HepG2 (cell line): Measurements from ENCODE around the gene C16orf95. TPM values are rescaled to one million over a fixed set of nuclear protein-coding genes. Genes with fewer than 3 reads are reported as not detected.
A peak's percentile ranks its signal among the peaks of the same experiment; 100 is the strongest.

Experiments
- ATF7 ChIP-seq, 2 experiments: fragments of 450-650 bp in 1 of 2; sonication (generic) in 1 of 2; formaldehyde crosslinking in 1 of 2; IDR thresholded peaks; 2 replicates each; pipeline versions ENCODE4 v1.4.0 to v1.6.1; 2016 to 2020; ENCODE audit warnings: antibody characterized with exemption in 1 of 2, mild to moderate bottlenecking in 1 of 2, missing genetic modification reagents in 1 of 2
- ELF1 ChIP-seq: sonication (generic); formaldehyde crosslinking; IDR thresholded peaks from 2 replicates; pipeline ENCODE4 v1.4.0; 2020; ENCODE audit warnings: missing genetic modification reagents
- FOXC1 ChIP-seq: sonication (generic); formaldehyde crosslinking; IDR thresholded peaks from 2 replicates; pipeline ENCODE4 v1.8.0; 2022; ENCODE audit warnings: mild to moderate bottlenecking, missing genetic modification reagents, borderline replicate concordance
- GLI4 ChIP-seq: sonication (generic); formaldehyde crosslinking; IDR thresholded peaks from 2 replicates; pipeline ENCODE4 v1.5.1; 2020; ENCODE audit warnings: missing genetic modification reagents, mild to moderate bottlenecking, moderate library complexity, borderline replicate concordance
- GZF1 ChIP-seq: sonication (generic); formaldehyde crosslinking; IDR thresholded peaks from 2 replicates; pipeline ENCODE4 v1.5.1; 2020; ENCODE audit warnings: mild to moderate bottlenecking, missing genetic modification reagents
- KDM5B ChIP-seq: sonication (generic); formaldehyde crosslinking; IDR thresholded peaks from 2 replicates; pipeline ENCODE4 v1.4.0; 2020; ENCODE audit warnings: missing genetic modification reagents, mild to moderate bottlenecking, borderline replicate concordance
- NR2F2 ChIP-seq: IDR thresholded peaks from 2 replicates; pipeline ENCODE4 v1.6.1; 2012; ENCODE audit warnings: low read depth, inconsistent platforms, borderline replicate concordance
- POLR2AphosphoS5 ChIP-seq: IDR thresholded peaks from 2 replicates; pipeline ENCODE4 v1.6.1; 2012; ENCODE audit warnings: low read depth, low read length
- RBM22 ChIP-seq: fragments of 200-400 bp; formaldehyde crosslinking; optimal IDR thresholded peaks from 2 replicates; pipeline ENCODE3; 2017; ENCODE audit warnings: mild to moderate bottlenecking, low read length, moderate library complexity
- SRSF1 ChIP-seq: fragments of 200-400 bp; formaldehyde crosslinking; optimal IDR thresholded peaks from 2 replicates; pipeline ENCODE3; 2017; ENCODE audit warnings: mild to moderate bottlenecking, low read depth, low read length, moderate library complexity
- TAF1 ChIP-seq: sonication (generic); formaldehyde crosslinking; IDR thresholded peaks from 2 replicates; pipeline ENCODE4 v1.4.0; 2020; ENCODE audit warnings: missing genetic modification reagents
- ZFP62 ChIP-seq: sonication (generic); formaldehyde crosslinking; IDR thresholded peaks from 2 replicates; pipeline ENCODE4 v1.4.0; 2020; ENCODE audit warnings: missing genetic modification reagents
- ZNF10 ChIP-seq: sonication (generic); formaldehyde crosslinking; IDR thresholded peaks from 2 replicates; pipeline ENCODE4 v1.4.0; 2020; ENCODE audit warnings: mild to moderate bottlenecking, low read depth, missing genetic modification reagents, borderline replicate concordance
- ZNF180 ChIP-seq: sonication (generic); formaldehyde crosslinking; IDR thresholded peaks from 2 replicates; pipeline ENCODE4 v1.4.0; 2020; ENCODE audit warnings: low read depth, missing genetic modification reagents, borderline replicate concordance
- ZNF225 ChIP-seq: sonication (generic); formaldehyde crosslinking; IDR thresholded peaks from 2 replicates; pipeline ENCODE4 v1.4.0; 2020; ENCODE audit warnings: mild to moderate bottlenecking, missing genetic modification reagents
- ZNF253 ChIP-seq: sonication (generic); formaldehyde crosslinking; IDR thresholded peaks from 2 replicates; pipeline ENCODE4 v1.8.0; 2022; ENCODE audit warnings: mild to moderate bottlenecking, missing genetic modification reagents, borderline replicate concordance
- ZNF407 ChIP-seq: sonication (generic); formaldehyde crosslinking; IDR thresholded peaks from one replicate; pipeline ENCODE4 v1.5.1; 2020; ENCODE audit warnings: mild to moderate bottlenecking, missing genetic modification reagents; ENCODE audit errors: not compliant biosample characterization
- ZNF782 ChIP-seq: sonication (generic); formaldehyde crosslinking; IDR thresholded peaks from 2 replicates; pipeline ENCODE4 v1.4.0; 2020; ENCODE audit warnings: missing genetic modification reagents, mild to moderate bottlenecking, borderline replicate concordance
- polyA plus RNA-seq, 8 experiments: library from polyadenylated mRNA; depleted of rRNA in 3 of 8; stranded (reverse) in 7 of 8; unstranded in 1 of 8; fragments of >200 nt; fragmentation: Illumina TruSeq in 4 of 8; extraction: Trizol in 4 of 8; gene quantifications; 2 replicates each; pipeline versions ENCODE4 v1.2.1 to v1.2.3, GENCODE V29; 2011 to 2016; ENCODE audit warnings: low read depth in 4 of 8, missing spikeins in 1 of 8, mixed read lengths in 1 of 8; ENCODE audit not compliant: insufficient read depth in 1 of 8
- total RNA-seq, 5 experiments: library from RNA; depleted of rRNA; stranded (reverse); fragments of >200 nt; fragmentation: Illumina TruSeq; extraction: Trizol; gene quantifications; 2 replicates each; pipeline ENCODE4 v1.2.3, GENCODE V29; 2016; ENCODE audit warnings: low read depth in 1 of 5
- TF ChIP-seq, protein P1 (sequence below): sonication (generic); formaldehyde crosslinking; IDR thresholded peaks from 2 replicates; pipeline ENCODE4 v1.4.0; 2020; ENCODE audit warnings: mild to moderate bottlenecking, missing genetic modification reagents

The C16orf95 gene
- total and polyA plus RNA-seq, 2 of the 13 experiments (the other 11 are each of a cell fraction or from before 2014, with no cell fraction given): 2.8 to 8.6 TPM

- TF ChIP-seq POLR2AphosphoS5 (0 out of 2 replicates have a peak, but pooled peaks have one; percentile 19), ATF7 (IDR thresholded peaks at IDR 0.05) (no peak), ATF7 (CRISPR knock-in tag; IDR thresholded peaks at IDR 0.05) (no peak), ZNF407 (CRISPR knock-in tag) (no peak), NR2F2 (no peak), ZNF253 (CRISPR knock-in tag) (no peak), GLI4 (CRISPR knock-in tag) (no peak), ZNF782 (CRISPR knock-in tag) (no peak), KDM5B (CRISPR knock-in tag) (0 out of 2 replicates have a peak, but pooled peaks have one; percentile 38), GZF1 (CRISPR knock-in tag) (no peak), RBM22 (peak; percentile 7), ZFP62 (CRISPR knock-in tag) (no peak), ELF1 (CRISPR knock-in tag) (no peak), TAF1 (CRISPR knock-in tag) (no peak), SRSF1 (no peak), ZNF225 (no peak), FOXC1 (CRISPR knock-in tag) (0 out of 2 replicates have a peak, but pooled peaks have one; percentile 16), ZNF180 (CRISPR knock-in tag) (no peak), ZNF10 (CRISPR knock-in tag) (no peak)
- TF ChIP-seq, protein P1, sequence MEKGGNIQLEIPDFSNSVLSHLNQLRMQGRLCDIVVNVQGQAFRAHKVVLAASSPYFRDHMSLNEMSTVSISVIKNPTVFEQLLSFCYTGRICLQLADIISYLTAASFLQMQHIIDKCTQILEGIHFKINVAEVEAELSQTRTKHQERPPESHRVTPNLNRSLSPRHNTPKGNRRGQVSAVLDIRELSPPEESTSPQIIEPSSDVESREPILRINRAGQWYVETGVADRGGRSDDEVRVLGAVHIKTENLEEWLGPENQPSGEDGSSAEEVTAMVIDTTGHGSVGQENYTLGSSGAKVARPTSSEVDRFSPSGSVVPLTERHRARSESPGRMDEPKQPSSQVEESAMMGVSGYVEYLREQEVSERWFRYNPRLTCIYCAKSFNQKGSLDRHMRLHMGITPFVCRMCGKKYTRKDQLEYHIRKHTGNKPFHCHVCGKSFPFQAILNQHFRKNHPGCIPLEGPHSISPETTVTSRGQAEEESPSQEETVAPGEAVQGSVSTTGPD: no peak
Observed at GRCh38 chr16:87348616-87349157, 31.5 kb upstream of the C16orf95 start (continued).
